Renal pelvis (tissue), 4 donors: ENCODE results near the gene CLDN7. TPM values are rescaled to one million over a fixed set of nuclear protein-coding genes. Genes with fewer than 3 reads are reported as not detected.

ENCODE experiments used
- DNase-seq: peaks from one replicate; pipeline ENCODE4 v3.0.0-alpha.2; 2013
- polyA plus RNA-seq, 3 donors: library from polyadenylated mRNA; unstranded; fragments of 120-200 nt; gene quantifications; one replicate each; pipeline ENCODE4 v1.2.1, GENCODE V29; 2013; ENCODE audit not compliant: insufficient read length in 3 of 3

CLDN7 gene
- polyA plus RNA-seq, 3 donors, result 45.0 to 67.5 (median 58.4) TPM

GRCh38 chr17:7223375-7223774 is 38.9 kb downstream of the CLDN7 start:
- no peak for DNase-seq

GRCh38 chr17:7222972-7223292 is 39.3 kb downstream of the CLDN7 start:
- DNase-seq, result no peak

GRCh38 chr17:7222093-7222971 is 39.9 kb downstream of the CLDN7 start:
- no peak for DNase-seq

- no peak for DNase-seq
Measured at GRCh38 chr17:7221278-7222092, 40.8 kb downstream of the CLDN7 start.

- DNase-seq, result no peak
Measured at GRCh38 chr17:7220593-7221277, 41.5 kb downstream of the CLDN7 start.

- peak; percentile 89 for DNase-seq
Measured at GRCh38 chr17:7219812-7220592, 42.3 kb downstream of the CLDN7 start, which contains the start of the genes ACADVL and DLG4. Gene ACADVL (plus strand): TSS chr17:7219938. CDS start chr17:7219985, 47 bp downstream. Gene DLG4 (minus strand): TSS chr17:7219836.

GRCh38 chr17:7219229-7219811 is 43.0 kb downstream of the CLDN7 start:
- no peak for DNase-seq

GRCh38 chr17:7218758-7219157 is 43.5 kb downstream of the CLDN7 start:
- DNase-seq, result no peak

GRCh38 chr17:7218166-7218565 is 44.1 kb downstream of the CLDN7 start:
- no peak for DNase-seq

- DNase-seq, result peak; percentile 83
Measured at GRCh38 chr17:7217113-7217987, 44.9 kb downstream of the CLDN7 start.

GRCh38 chr17:7216242-7217112 is 45.8 kb downstream of the CLDN7 start:
- no peak for DNase-seq

GRCh38 chr17:7215652-7216180 is 46.6 kb downstream of the CLDN7 start:
- DNase-seq, result no peak

- no peak for DNase-seq
Measured at GRCh38 chr17:7215136-7215638, 47.1 kb downstream of the CLDN7 start.

- peak; percentile 99 for DNase-seq
Measured at GRCh38 chr17:7214300-7215135, 47.8 kb downstream of the CLDN7 start.

GRCh38 chr17:7213895-7214299 is 48.4 kb downstream of the CLDN7 start:
- peak; percentile 96 for DNase-seq

GRCh38 chr17:7211491-7212273 is 50.6 kb downstream of the CLDN7 start:
- DNase-seq, result no peak
